Lower leg skin (tissue), 3 donors: ENCODE results near the gene RAPGEF2.

Source experiments
- POLR2A ChIP-seq, 2 donors: fragments of 450-650 bp; IDR thresholded peaks; one replicate each; pipeline ENCODE4 v1.6.1; 2016 to 2017; ENCODE audit warnings: antibody characterized with exemption in 2 of 2, mild to moderate bottlenecking in 1 of 2, moderate library complexity in 1 of 2
- TF ChIP-seq, protein P1 (sequence below), 3 donors: fragments of 450-650 bp; IDR thresholded peaks; one replicate each; pipeline ENCODE4 v1.5.1; 2016; ENCODE audit warnings: antibody characterized with exemption in 3 of 3, mild to moderate bottlenecking in 3 of 3, moderate library complexity in 2 of 3

DNA sequence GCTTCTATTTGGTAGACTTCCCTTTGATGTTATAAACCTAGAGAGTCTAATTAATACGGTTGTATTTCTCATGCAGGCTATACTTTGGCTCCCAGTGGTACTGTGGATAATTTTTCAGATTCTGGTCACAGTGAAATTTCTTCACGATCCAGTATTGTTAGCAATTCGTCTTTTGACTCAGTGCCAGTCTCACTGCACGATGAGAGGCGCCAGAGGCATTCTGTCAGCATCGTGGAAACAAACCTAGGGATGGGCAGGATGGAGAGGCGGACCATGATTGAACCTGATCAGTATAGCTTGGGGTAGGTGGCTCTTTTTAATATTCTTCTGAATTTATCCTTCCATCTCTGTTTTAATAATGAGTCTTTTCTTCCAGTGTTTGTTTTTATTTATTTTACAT lies 249.7 kb downstream of the RAPGEF2 start:
- TF ChIP-seq, protein P1, sequence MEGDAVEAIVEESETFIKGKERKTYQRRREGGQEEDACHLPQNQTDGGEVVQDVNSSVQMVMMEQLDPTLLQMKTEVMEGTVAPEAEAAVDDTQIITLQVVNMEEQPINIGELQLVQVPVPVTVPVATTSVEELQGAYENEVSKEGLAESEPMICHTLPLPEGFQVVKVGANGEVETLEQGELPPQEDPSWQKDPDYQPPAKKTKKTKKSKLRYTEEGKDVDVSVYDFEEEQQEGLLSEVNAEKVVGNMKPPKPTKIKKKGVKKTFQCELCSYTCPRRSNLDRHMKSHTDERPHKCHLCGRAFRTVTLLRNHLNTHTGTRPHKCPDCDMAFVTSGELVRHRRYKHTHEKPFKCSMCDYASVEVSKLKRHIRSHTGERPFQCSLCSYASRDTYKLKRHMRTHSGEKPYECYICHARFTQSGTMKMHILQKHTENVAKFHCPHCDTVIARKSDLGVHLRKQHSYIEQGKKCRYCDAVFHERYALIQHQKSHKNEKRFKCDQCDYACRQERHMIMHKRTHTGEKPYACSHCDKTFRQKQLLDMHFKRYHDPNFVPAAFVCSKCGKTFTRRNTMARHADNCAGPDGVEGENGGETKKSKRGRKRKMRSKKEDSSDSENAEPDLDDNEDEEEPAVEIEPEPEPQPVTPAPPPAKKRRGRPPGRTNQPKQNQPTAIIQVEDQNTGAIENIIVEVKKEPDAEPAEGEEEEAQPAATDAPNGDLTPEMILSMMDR (IDR thresholded peaks at IDR 0.05) = no peak
- TF ChIP-seq POLR2A (IDR thresholded peaks at IDR 0.05) = no peak
